ENCODE measurements around the gene GPR15.

GPR15 gene

DNA sequence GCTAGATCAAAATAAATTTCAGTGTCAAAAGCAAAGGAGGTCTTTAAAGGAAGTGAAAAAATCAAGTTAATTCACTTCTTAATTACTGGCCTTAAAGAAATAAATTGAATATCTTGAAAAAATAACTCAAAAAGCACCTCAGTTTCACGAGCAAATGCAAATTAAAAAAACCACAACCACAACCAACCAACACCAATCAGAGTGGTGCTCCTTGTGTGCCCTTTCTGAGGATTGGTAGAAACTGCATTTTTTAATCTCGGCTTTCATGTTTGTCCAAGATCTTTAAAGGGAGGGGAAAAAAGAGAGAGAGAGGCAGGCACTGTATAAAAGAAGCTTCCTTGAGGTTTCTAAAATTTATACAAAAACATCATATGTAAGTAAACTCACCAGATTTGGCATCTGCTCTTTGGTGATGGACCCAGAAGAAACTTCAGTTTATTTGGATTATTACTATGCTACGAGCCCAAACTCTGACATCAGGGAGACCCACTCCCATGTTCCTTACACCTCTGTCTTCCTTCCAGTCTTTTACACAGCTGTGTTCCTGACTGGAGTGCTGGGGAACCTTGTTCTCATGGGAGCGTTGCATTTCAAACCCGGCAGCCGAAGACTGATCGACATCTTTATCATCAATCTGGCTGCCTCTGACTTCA lies at the start of gene GPR15:
GPR15 (plus strand) TSS at position 357 of the 653 bp plus-strand sequence; CDS start at position 413, 56 bp downstream.
- DNase-seq = peak in 1 of 2 donors; percentile 40

DNA sequence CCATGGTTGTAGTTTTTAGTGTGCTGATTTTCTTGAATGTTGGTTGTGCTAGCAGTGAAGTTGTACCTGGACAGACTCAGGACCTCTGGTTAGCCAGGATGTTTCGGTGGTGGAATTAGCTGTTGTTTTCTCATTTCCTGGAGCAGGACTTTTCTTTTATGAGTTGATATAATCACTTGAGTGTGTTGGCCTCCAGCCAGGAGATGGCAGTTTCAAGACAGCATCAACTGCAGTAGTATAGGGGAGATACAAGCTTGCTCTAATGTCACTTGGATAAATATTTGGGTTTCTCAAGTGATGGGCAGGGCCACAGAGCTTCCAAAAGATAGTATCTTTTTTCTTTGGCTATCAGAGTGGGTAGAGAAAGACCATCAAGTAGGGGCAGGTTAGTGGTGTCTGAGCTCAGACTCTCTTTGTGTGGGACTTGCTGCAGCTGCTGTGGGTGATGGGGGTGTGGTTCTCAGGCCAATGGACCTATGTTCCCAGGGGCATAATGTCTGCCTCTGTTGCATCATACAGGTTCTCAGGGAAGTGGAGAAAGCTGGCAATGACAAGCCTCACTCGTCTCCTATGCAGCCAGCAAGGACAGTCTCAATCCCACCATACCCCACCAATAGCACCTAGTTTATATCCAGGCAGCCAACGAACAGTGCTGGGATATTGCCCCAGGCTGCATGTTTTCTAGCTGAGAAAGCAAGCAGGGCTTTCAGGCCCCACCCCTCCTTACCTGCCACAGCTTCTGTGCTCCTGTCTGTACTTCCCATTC lies 48.9 kb upstream of the GPR15 start:
- no peak for DNase-seq

DNA sequence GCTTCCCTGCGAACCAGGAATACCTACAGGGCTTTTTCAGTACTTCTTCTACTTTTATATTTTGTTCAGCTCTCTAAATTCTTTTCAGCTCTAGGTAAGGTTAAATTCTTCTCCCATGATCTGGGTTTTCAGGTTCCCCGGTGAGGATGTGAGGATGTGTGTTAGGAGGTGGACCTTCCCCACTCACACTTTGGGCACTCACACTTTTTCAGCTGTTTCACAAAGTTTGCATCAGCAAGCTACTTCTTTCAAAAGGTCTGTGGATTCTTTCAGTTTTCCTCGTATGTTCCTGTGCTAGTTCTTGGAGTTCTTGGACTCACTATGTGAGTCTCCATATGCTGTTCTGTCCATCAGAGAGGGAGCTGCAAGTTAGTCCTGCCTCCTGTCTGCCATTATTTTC lies 48.2 kb upstream of the GPR15 start:
- DNase-seq = no peak

GRCh38 chr3:98497381-98497780 lies 34.4 kb upstream of the GPR15 start, which contains the start of gene OR5K2:
OR5K2 (plus strand) TSS chr3:98497681; CDS start chr3:98497681, 0 bp downstream.
- no peak for DNase-seq

- DNase-seq = no peak
Measured at GRCh38 chr3:98500019-98500418, 31.8 kb upstream of the GPR15 start.

DNA sequence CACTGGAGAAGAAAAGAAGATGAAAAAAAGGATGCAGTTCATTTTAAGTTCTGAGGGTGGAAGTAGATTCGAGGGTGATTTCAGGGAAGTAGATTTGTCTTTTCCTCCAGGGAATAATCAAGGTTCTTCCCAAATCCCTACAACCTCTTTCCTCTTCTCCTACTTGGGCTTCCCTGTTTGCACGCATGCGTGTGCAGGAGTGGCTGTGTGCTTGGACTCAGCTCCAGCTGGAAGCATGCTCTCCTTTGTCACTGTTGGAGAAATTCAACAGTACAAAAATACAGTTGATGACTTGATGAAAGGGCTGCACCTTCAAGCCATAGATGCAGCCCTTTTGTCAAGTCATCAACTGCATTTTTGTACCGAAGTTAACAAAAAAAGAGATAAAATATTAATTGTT lies 30.5 kb upstream of the GPR15 start:
- DNase-seq = no peak

- DNase-seq = no peak
Measured at GRCh38 chr3:98501863-98502576, 29.8 kb upstream of the GPR15 start.

DNA sequence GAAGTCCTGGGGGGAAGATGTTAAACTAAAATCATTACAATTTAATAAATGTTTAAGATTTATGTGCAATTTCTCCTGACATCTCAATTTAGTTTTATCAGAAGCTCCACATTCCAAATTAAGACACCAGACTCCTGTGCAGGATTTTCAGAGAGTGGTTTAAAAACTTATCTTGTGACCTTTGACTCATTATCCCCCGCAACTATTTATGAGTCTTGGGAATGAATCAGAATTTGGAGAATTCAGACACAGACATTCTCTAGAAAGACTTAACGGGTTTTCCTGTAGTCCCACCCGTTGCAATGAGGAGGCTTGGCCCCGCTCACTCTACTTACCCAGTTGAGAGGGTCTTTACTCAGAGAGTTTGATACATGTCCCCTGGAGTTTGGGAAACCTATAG lies 27.2 kb upstream of the GPR15 start:
- no peak for DNase-seq

GRCh38 chr3:98508582-98508981 lies 23.2 kb upstream of the GPR15 start:
- peak in 1 of 2 donors; percentile 29 for DNase-seq

- no peak for DNase-seq
Measured at GRCh38 chr3:98512576-98512975, 19.2 kb upstream of the GPR15 start.

- peak in 1 of 2 donors; percentile 29 for DNase-seq
Measured at GRCh38 chr3:98513091-98513511, 18.7 kb upstream of the GPR15 start.

GRCh38 chr3:98513736-98514135 lies 18.0 kb upstream of the GPR15 start:
- DNase-seq = no peak

GRCh38 chr3:98514948-98515347 lies 16.8 kb upstream of the GPR15 start:
- no peak for DNase-seq

GRCh38 chr3:98518816-98519215 lies 13.0 kb upstream of the GPR15 start:
- DNase-seq = no peak

- DNase-seq = no peak
Measured at GRCh38 chr3:98519351-98519750, 12.4 kb upstream of the GPR15 start.

DNA sequence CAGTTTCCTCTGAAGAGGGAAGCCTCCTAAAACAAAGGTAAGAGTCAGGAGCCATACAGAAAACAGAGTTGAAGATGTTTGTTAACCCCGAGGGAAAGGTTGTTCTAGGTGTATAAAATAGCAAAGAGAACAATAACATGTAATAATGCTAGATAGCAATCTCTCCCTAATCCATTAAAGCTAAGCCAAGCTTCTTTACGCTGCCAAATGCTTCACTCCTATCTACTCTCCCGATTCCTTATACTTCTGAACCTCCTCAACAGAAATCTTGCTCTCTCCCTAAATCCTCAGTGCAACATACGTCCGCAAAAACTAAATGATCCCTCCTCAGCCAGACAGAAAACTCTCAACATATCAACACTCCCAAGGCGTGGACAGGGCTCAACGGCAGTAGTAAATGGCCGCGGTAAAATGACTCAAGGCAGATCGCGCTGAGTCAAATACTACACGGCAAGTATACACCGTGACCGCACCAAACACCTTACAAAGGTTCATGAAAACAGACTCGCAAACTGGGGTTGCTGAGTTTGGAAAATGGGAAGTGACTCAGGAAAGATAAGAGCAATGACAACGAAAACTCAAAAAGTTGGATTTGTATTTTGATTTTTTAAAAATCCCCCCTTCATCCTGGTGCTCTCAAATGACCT lies 9.8 kb upstream of the GPR15 start:
- DNase-seq = peak; percentile 42 to 60

GRCh38 chr3:98522544-98523281 lies 9.1 kb upstream of the GPR15 start, which contains the start of gene CLDND1:
CLDND1 (minus strand) TSS chr3:98522902; CDS start chr3:98521424, 1,478 bp downstream.
- DNase-seq = peak; percentile 96

DNA sequence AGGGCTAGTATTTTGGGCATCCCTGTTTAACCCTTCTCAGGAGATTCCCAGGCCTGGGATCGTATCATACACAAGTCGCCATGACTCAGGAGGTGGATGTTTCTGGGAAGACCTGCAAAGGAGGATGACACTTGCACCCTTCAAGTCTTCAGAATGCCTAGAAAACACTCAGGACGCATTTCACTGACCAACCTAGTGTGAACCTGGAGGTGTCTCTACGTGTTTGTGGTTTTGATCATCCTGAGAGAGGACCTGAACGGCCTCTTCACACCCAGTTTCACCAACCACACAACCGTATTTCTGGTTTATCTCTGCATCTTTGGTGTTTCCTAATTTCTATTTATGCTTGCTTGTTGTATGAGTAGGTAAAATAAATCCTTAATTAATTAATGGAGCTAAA lies 6.3 kb upstream of the GPR15 start:
- peak in 1 of 2 donors; percentile 34 for DNase-seq

GRCh38 chr3:98528474-98529346 lies 3.1 kb upstream of the GPR15 start:
- no peak for DNase-seq

DNA sequence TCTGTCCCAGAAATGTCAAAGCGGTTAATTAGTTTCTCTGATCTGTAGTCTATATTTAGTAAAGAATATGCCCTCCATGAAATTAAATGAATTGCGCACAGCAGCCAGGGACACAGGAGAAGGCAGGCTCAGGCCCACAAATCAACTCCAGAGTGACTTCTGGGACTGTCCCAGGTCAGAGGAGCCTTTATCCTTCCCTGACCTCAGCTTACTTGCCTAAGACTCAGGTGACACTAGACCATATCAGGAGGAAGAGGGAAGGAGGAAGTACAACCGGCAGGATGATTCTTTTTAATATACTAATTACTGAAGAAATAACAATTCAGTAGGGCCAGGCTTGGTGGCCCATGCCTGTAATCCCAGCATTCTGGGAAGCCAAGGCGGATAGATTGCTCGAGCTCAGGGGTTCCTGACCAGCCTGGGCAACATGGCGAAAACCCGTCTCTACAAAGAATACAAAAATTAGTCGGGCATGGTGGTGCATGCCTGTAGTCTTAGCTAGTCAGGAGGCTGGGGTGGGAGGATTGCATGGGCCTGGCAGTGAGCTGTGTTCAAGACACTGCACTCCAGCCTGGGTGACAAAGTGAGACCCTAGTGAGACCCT lies 1.8 kb upstream of the GPR15 start:
- DNase-seq = no peak

DNA sequence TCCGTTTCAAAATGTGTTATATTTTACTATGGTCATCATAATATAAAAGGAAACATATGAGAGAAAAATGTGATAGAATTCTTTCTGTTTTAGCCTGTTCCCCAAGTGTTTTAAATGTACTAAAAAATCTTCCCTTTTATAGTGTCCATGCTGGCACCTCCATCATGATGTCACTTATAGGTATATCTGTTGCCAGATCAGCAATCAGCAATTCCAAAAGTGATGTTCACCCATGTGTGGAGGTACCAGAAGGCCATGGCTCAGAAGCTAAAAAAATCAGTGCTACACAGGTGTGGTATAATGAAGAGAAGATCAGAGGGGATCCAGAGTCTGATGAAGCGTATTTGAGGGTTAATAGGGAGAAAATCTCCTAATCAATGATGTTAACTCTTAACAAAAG lies 1.1 kb upstream of the GPR15 start:
- DNase-seq = no peak

Measured in CD4-positive, alpha-beta T cell treated with Interleukin-4 for 1 hour (primary cell).